NB4 (cell line): ENCODE data around the gene NFIX.

Experiments used
- DNase-seq: peaks from one replicate; pipeline ENCODE4 v3.0.0; 2010; ENCODE audit warnings: low read depth
- H3K4me3 ChIP-seq: one replicate; pipeline ENCODE4 v1.5.1; 2011; ENCODE audit warnings: mild to moderate bottlenecking, low read depth, low read length, moderate library complexity
- MYC ChIP-seq: IDR thresholded peaks from 2 replicates; pipeline ENCODE4 v1.6.1; 2011; ENCODE audit warnings: low read depth, low read length
- POLR2A ChIP-seq: IDR thresholded peaks from 2 replicates; pipeline ENCODE4 v1.6.1; 2011; ENCODE audit warnings: mild to moderate bottlenecking; ENCODE audit not compliant: insufficient read length; ENCODE audit errors: extremely low read depth
- TF ChIP-seq, protein P1 (sequence below): IDR thresholded peaks from one replicate; pipeline ENCODE4 v1.5.1; 2012; ENCODE audit warnings: low read depth, low read length
- TF ChIP-seq, protein P2 (sequence below): IDR thresholded peaks from 2 replicates; pipeline ENCODE4 v1.6.1; 2011; ENCODE audit warnings: low read depth, low read length

NFIX gene

DNA sequence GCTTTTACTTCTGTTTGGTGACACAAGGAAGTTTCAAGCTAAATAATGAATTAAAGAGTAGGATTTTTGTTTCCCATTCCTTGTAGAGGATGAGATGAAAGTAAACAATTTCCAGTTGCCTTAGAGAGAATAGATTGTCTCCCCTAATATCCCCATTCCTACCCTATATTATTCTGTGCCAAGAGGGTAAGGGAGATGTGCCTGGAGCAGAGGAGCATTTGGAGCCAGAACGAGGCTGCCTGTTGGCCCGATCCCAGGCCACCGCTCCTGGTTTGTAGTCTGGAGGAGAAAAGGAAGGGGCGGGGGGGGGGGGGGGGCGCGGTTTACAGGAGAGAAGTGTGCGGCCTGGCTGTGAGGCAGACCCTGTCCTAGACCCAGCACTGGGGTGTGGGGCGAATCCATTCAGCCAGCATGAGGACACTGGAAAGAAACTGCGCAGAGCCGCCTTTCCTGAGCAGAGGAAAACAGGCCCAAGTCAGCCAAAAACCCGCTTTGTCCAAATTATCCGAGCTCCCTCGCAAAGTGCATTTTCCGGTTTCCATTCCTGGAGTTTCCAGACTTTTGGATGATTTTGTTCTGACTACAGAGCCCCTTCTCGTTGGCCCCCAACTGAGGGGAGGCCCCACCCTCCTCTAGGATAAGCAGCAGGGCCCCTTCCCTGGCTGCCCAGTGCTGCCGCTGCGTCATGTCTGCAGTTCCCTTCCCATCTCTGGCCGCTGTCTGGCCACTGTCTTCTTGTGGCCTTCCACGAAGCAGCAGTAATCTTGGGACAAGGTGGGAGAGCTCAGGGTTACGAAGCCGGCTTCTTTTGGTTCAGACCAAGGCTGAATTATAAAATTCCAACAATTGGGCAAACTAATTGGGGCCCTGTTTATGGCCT, 23.0 kb downstream of the NFIX start:
- TF ChIP-seq MYC (no peak), POLR2A (no peak)
- TF ChIP-seq, protein P1, sequence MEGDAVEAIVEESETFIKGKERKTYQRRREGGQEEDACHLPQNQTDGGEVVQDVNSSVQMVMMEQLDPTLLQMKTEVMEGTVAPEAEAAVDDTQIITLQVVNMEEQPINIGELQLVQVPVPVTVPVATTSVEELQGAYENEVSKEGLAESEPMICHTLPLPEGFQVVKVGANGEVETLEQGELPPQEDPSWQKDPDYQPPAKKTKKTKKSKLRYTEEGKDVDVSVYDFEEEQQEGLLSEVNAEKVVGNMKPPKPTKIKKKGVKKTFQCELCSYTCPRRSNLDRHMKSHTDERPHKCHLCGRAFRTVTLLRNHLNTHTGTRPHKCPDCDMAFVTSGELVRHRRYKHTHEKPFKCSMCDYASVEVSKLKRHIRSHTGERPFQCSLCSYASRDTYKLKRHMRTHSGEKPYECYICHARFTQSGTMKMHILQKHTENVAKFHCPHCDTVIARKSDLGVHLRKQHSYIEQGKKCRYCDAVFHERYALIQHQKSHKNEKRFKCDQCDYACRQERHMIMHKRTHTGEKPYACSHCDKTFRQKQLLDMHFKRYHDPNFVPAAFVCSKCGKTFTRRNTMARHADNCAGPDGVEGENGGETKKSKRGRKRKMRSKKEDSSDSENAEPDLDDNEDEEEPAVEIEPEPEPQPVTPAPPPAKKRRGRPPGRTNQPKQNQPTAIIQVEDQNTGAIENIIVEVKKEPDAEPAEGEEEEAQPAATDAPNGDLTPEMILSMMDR, result no peak
- TF ChIP-seq, protein P2, sequence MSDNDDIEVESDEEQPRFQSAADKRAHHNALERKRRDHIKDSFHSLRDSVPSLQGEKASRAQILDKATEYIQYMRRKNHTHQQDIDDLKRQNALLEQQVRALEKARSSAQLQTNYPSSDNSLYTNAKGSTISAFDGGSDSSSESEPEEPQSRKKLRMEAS, result no peak
- DNase-seq, result no peak
- H3K4me3 ChIP-seq, result no peak overlapping the region

DNA sequence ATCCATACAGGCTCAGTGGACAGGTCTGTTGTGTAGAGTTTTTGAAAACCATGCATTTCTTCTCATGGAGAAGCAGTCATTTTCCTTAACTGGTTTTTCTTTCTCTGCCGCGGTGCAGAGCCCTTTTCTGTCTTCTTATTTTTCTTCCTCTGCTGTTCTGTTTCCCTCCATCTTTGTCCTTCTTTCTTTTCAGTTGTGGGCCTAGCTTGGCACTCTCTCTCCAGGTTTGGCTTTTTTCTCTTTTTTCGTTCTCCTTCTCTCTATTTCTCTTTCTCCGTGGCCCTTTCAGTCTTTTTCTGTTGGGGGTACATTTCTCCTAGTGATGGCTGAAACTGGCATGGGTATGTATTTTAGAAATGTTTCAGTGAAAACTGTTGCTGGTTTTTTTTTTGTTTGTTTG, 24.1 kb downstream of the NFIX start:
- H3K4me3 ChIP-seq, result no peak overlapping the region
- TF ChIP-seq, protein P2, result no peak
- TF ChIP-seq POLR2A (no peak), MYC (no peak)
- TF ChIP-seq, protein P1, result no peak
- no peak for DNase-seq

DNA sequence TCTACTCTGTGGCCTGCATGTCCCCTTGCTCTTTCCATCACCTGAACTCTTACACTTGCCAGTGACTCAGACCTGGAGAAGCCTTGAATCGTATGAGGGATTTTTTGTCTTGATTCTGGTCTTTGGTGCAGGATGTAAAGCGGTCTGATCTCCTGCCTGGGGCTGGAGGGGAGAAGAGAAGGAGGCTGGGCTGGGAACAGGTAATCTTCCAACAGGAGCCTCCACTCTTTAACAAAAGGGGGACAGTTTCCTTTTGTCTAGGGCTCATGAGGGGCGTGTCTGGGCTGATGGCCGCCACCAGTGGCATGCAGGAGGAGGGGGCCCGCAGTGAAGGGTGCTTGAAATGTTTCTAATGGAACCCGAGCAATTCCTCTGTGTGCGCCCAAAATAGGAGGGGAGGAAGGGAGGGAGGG, 24.7 kb downstream of the NFIX start:
- TF ChIP-seq MYC (no peak), POLR2A (no peak)
- TF ChIP-seq, protein P2, result no peak
- TF ChIP-seq, protein P1, result no peak
- no peak overlapping the region for H3K4me3 ChIP-seq
- DNase-seq, result no peak

DNA sequence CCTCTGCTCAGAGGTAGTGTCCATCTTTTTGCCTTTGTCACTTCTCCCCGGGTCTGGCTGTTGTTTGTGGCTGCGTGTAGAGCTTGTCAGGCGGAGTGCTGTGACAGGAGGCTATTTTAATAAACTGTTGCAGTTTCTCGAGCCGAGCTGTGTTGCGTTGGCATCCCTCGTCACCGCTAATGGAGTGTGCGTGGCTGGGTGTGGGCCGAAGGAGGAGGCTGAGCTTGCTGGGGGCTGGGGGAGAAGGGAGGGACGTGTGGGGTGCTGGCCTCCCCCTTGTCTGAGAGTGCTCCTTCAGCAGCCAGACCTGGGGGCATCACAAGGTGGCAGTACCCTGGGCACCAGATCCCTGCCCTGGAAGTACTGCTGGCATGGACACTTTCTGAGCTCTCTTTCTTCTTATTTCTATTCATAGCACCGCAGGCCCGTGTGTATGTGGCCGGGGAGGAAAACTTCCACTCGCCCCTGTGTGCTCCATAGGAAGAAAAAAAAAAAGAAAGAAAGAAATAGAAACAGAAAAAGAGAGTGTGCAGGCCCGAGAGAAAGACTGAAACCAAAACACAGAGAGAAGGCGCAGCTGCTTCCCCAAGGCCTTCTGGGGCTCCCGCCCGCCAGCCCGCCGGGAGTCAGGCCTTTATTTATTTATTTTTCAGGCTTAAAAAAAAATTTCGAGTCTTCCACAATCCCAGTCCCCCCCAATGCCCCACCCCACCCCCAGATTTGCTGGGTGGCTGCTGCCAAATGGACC, 27.0 kb downstream of the NFIX start:
- TF ChIP-seq, protein P1, result no peak
- TF ChIP-seq, protein P2, result no peak
- no peak for TF ChIP-seq MYC
- no peak for TF ChIP-seq POLR2A
- no peak for DNase-seq
- no peak overlapping the region for H3K4me3 ChIP-seq

DNA sequence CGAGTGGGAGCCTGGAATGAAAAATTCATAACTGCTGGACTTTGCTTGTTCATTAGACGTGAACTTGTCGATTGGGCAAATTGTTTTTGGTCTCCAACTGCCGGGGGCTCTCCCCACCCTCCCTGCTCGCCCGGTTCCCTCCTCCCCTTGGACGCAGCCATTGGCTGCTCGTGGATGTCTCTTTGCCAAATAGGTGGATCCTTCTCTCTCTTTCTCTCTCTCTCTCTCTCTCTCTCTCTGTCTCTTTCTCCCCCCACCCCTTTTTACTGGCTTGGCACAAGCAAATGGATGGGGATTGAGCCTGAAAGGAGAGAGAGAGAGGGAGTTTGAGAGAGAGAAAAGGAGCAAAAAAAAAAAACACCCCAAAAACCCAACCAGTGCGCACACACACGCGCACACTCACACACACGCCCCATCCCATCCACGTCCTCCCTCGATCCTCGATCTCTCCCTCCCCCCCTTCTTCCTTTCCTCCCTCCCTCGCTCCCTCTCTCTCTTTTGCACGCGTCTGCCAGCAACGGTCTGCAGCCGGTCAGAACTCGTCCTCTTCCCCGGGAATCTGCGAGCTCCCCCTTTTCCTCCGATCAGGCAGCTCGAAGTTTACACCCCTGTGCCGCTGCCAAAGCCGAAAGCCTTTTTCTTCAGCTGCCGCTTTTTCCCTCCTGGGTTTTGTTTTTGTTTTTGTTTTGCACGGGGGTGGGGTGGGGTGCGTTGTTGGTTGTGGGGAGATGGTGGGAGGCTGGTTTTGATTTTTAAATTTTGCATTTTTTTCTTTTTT, 27.8 kb downstream of the NFIX start:
- TF ChIP-seq, protein P2, result no peak
- no peak for TF ChIP-seq MYC
- TF ChIP-seq, protein P1, result no peak
- TF ChIP-seq POLR2A, result no peak
- peak overlapping the region; percentile 21 for H3K4me3 ChIP-seq
- DNase-seq, result peak; percentile 32
